Measurements from ENCODE around the gene CYP4F12. TPM values are rescaled to one million over a fixed set of nuclear protein-coding genes. Genes with fewer than 3 reads are reported as not detected.

CYP4F12 gene
- total RNA-seq, 1 experiment from 2014 or later = 5.7 TPM

GRCh38 chr19:15656467-15656866 lies 16.4 kb upstream of the CYP4F12 start:
- BruUV-seq (replicated peaks) = no TSS peak
- no peak overlapping the region for H3K27ac ChIP-seq
- no peaks in the 10 kb centered on the region for H3K9me3 ChIP-seq (ENCODE audit: insufficient read depth, low read depth)
- no peak overlapping the region for H3K4me3 ChIP-seq
- H3F3A ChIP-seq (ENCODE audit: insufficient read depth, low read depth) = no peaks in the 10 kb centered on the region
- no peak overlapping the region for H2AFZ ChIP-seq
- no peak for DNase-seq
- no peaks in the 10 kb centered on the region for H4K20me1 ChIP-seq (ENCODE audit: insufficient read depth)
- POLR2A ChIA-PET (ENCODE audit: unreplicated experiment) = interaction anchor here (0.6 kb wide), 1 partner anchor 20 kb away, joined by 4 read pairs; no protein-coding TSS in a partner anchor
- TF ChIP-seq CTCF (conservative IDR thresholded peaks at IDR 0.05) (no peak), EZH2 (IDR thresholded peaks at IDR 0.05; ENCODE audit: low read depth) (no peak)
- CTCF ChIA-PET = no interaction called here
- H3K79me2 ChIP-seq (ENCODE audit: low read depth) = no peaks in the 10 kb centered on the region
- no peaks in the 10 kb centered on the region for H3K4me1 ChIP-seq (replicated peaks; ENCODE audit: insufficient read depth)
- H3K4me2 ChIP-seq = no peak overlapping the region
- intact Hi-C loops (cut with micrococcal nuclease; ENCODE audit: unreplicated experiment) = no loop called here
- H3K27me3 ChIP-seq (ENCODE audit: insufficient read depth, low read depth) = no peaks in the 10 kb centered on the region
- no peaks in the 10 kb centered on the region for H3K9me2 ChIP-seq (ENCODE audit: insufficient read depth)
- no peaks in the 10 kb centered on the region for H3K36me3 ChIP-seq (ENCODE audit: low read depth)

GRCh38 chr19:15663247-15663646 lies 9.6 kb upstream of the CYP4F12 start:
- Histone ChIP-seq H2AFZ (no peak overlapping the region), H3K4me1 (replicated peaks; ENCODE audit: insufficient read depth) (peaks cover 13% of the 10 kb centered on the region), H3K4me3 (no peak overlapping the region), H3K9me2 (ENCODE audit: insufficient read depth) (no peaks in the 10 kb centered on the region), H3K4me2 (no peak overlapping the region), H3F3A (ENCODE audit: insufficient read depth, low read depth) (peaks cover 16% of the 10 kb centered on the region), H3K36me3 (ENCODE audit: low read depth) (no peaks in the 10 kb centered on the region), H4K20me1 (ENCODE audit: insufficient read depth) (no peaks in the 10 kb centered on the region), H3K9me3 (ENCODE audit: insufficient read depth, low read depth) (no peaks in the 10 kb centered on the region), H3K27me3 (ENCODE audit: insufficient read depth, low read depth) (no peaks in the 10 kb centered on the region), H3K79me2 (ENCODE audit: low read depth) (no peaks in the 10 kb centered on the region), H3K27ac (no peak overlapping the region)
- intact Hi-C loops (cut with micrococcal nuclease; ENCODE audit: unreplicated experiment) = no loop called here
- no TSS peak for BruUV-seq (replicated peaks)
- no peak for DNase-seq
- ChIA-PET CTCF (no interaction called here), POLR2A (ENCODE audit: unreplicated experiment) (no interaction called here)
- no peak for TF ChIP-seq CTCF (conservative IDR thresholded peaks at IDR 0.05)
- TF ChIP-seq EZH2 (IDR thresholded peaks at IDR 0.05; ENCODE audit: low read depth) = no peak

DNA sequence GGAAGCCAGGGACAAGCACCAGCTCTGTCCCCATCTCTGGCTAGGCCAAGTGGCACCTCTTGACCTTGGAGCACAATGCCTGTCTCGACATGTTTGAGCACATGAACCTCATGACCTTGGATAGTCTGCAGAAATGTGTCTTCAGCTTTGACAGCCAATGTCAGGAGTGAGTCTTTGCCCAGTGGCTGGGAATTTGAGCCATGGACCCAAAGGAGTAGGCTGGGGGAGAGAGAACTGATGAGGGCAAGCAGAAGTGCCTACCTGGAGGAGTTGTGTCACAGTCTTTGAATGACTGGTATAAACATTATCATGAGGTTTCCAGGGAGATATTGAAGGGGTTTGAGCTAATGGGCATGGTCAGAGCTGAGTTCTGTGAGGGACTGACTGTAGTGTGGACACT lies 6.7 kb upstream of the CYP4F12 start:
- POLR2A ChIA-PET (ENCODE audit: unreplicated experiment) = no interaction called here
- Histone ChIP-seq H3K4me1 (replicated peaks; ENCODE audit: insufficient read depth) (peaks cover 13% of the 10 kb centered on the region), H3K9me2 (ENCODE audit: insufficient read depth) (no peaks in the 10 kb centered on the region), H4K20me1 (ENCODE audit: insufficient read depth) (no peaks in the 10 kb centered on the region), H3K27me3 (ENCODE audit: insufficient read depth, low read depth) (no peaks in the 10 kb centered on the region), H3K4me3 (no peak overlapping the region), H3K4me2 (no peak overlapping the region), H2AFZ (no peak overlapping the region), H3K79me2 (ENCODE audit: low read depth) (no peaks in the 10 kb centered on the region), H3K27ac (no peak overlapping the region), H3K9me3 (ENCODE audit: insufficient read depth, low read depth) (no peaks in the 10 kb centered on the region), H3K36me3 (ENCODE audit: low read depth) (no peaks in the 10 kb centered on the region), H3F3A (ENCODE audit: insufficient read depth, low read depth) (peaks cover 19% of the 10 kb centered on the region)
- no peak for TF ChIP-seq EZH2 (IDR thresholded peaks at IDR 0.05; ENCODE audit: low read depth)
- TF ChIP-seq CTCF (conservative IDR thresholded peaks at IDR 0.05) = no peak
- CTCF ChIA-PET = interaction anchor here (0.7 kb wide), 1 partner anchor 246 kb away, joined by 3 read pairs; no protein-coding TSS in a partner anchor
- DNase-seq = no peak
- no TSS peak for BruUV-seq (replicated peaks)
- intact Hi-C loops (cut with micrococcal nuclease; ENCODE audit: unreplicated experiment) = no loop called here

Measured in PC-9 (cell line).